ENCODE measurements around the gene CFTR. TPM values are rescaled to one million over a fixed set of nuclear protein-coding genes. Genes with fewer than 3 reads are reported as not detected.

CFTR gene
- total and polyA plus RNA-seq, 10 of the 15 experiments (the other 5 are each of a cell fraction or from before 2014, with no cell fraction given): 0.02 to 2.3 (median 0.21) TPM; not detected in 1

- Histone ChIP-seq H3K27ac (ENCODE audit: control insufficient read depth, insufficient read depth) (no peak overlapping the region), H4K20me1 (ENCODE audit: control insufficient read depth, insufficient read depth) (no peaks in the 10 kb centered on the region), H3K79me2 (ENCODE audit: control insufficient read depth, insufficient read depth, low read length) (no peaks in the 10 kb centered on the region), H3K4me2 (ENCODE audit: control insufficient read depth, insufficient read depth) (no peak overlapping the region), H3K9ac (ENCODE audit: control insufficient read depth, insufficient read depth, low read length) (no peak overlapping the region), H3K4me1 (ENCODE audit: control insufficient read depth, insufficient read depth, low read length) (no peaks in the 10 kb centered on the region), H3K9me3 (replicated peaks; ENCODE audit: control insufficient read depth, insufficient read depth, low read length) (peaks cover 2% of the 10 kb centered on the region; the same call in 2 of the 3 replicates), H3K4me3 (no peak overlapping the region), H3K27me3 (replicated peaks in 1 of 2; ENCODE audit: control insufficient read depth in 2 of 2, insufficient read depth in 2 of 2, low read length in 1 of 2) (no peaks in the 10 kb centered on the region), H2AFZ (ENCODE audit: control insufficient read depth, low read depth, low read length) (no peak overlapping the region), H3K36me3 (ENCODE audit: control insufficient read depth in 2 of 2, insufficient read depth in 2 of 2, low read length in 1 of 2) (no peaks in the 10 kb centered on the region)
- CTCF ChIA-PET: interaction anchor here (1.6 kb wide), 1 partner anchor 8 kb away, joined by 6 read pairs; no protein-coding TSS in a partner anchor
- 18% methylated on average over 5 of the region's 5 CpGs for WGBS (ENCODE audit: insufficient coverage, insufficient replicate concordance, low lambda C conversion rate, missing lambda C conversion rate)
- SMC1A ChIA-PET (ENCODE audit: uncharacterized antibody, unreplicated experiment): no interaction called here
- FAIRE-seq: no peak
- ATAC-seq: peak; percentile 81
- POLR2A ChIA-PET: no interaction called here
- TF ChIP-seq GABPA (IDR thresholded peaks at IDR 0.05; ENCODE audit: low read depth): no peak
- no peak for TF ChIP-seq KLF5 (IDR thresholded peaks at IDR 0.05; ENCODE audit: partially characterized antibody)
- TF ChIP-seq CREM (IDR thresholded peaks at IDR 0.05; ENCODE audit: low read depth): peak; percentile 37; the same call in 1 of the 2 replicates
- TF ChIP-seq RUNX3 (IDR thresholded peaks at IDR 0.05; ENCODE audit: low read length): 0 out of 2 replicates have a peak, but pooled peaks have one; percentile 12
- peak; percentile 88 for TF ChIP-seq NR2F1 (conservative IDR thresholded peaks at IDR 0.05)
- in situ Hi-C loops (cut with MboI) (no loop called here), intact Hi-C loops (cut with micrococcal nuclease; ENCODE audit: unreplicated experiment) (no loop called here)
- DNase-seq (ENCODE audit: low read depth, low spot score): no peak
- BruUV-seq (replicated peaks): no TSS peak
- RAD21 ChIA-PET (ENCODE audit: unreplicated experiment): no interaction called here
Observed at GRCh38 chr7:117648203-117648866, 168.5 kb downstream of the CFTR start.

- no peaks in the 10 kb centered on the region; the same call in 2 of the 3 replicates for H3K9me3 ChIP-seq (replicated peaks; ENCODE audit: control insufficient read depth, insufficient read depth, low read length)
- H3K27me3 ChIP-seq (replicated peaks in 1 of 2; ENCODE audit: control insufficient read depth in 2 of 2, insufficient read depth in 2 of 2, low read length in 1 of 2): no peaks in the 10 kb centered on the region
- CTCF ChIA-PET: no interaction called here
- no peak for TF ChIP-seq STAT1 (conservative IDR thresholded peaks at IDR 0.05)
- TF ChIP-seq CEBPB (IDR thresholded peaks at IDR 0.05; ENCODE audit: borderline replicate concordance in 1 of 2, low read depth in 2 of 2, low read length in 2 of 2): no peak
- no peak for TF ChIP-seq STAT3 (IDR thresholded peaks at IDR 0.05; ENCODE audit: low read depth, low read length)
- no peak for TF ChIP-seq CHD4 (IDR thresholded peaks at IDR 0.05)
- no peak for TF ChIP-seq ESRRA (IDR thresholded peaks at IDR 0.05; ENCODE audit: low read length)
- no peak for TF ChIP-seq NRF1 (conservative IDR thresholded peaks at IDR 0.05; ENCODE audit: low read depth, low read length)
- no peak for TF ChIP-seq JUND (IDR thresholded peaks at IDR 0.05; ENCODE audit: low read depth, low read length)
- TF ChIP-seq CEBPZ (IDR thresholded peaks at IDR 0.05; ENCODE audit: low read depth, low read length): no peak
- FAIRE-seq (no peak), DNase-seq (ENCODE audit: low read depth, low spot score) (no peak), ATAC-seq (no peak)
- SMC1A ChIA-PET (ENCODE audit: uncharacterized antibody, unreplicated experiment): no interaction called here
- RAD21 ChIA-PET (ENCODE audit: unreplicated experiment): no interaction called here
- in situ Hi-C loops (cut with MboI): no loop called here
- H3K4me2 ChIP-seq (ENCODE audit: control insufficient read depth, insufficient read depth): no peak overlapping the region
- no peaks in the 10 kb centered on the region for H4K20me1 ChIP-seq (ENCODE audit: control insufficient read depth, insufficient read depth)
- H3K36me3 ChIP-seq (ENCODE audit: control insufficient read depth in 2 of 2, insufficient read depth in 2 of 2, low read length in 1 of 2): no peaks in the 10 kb centered on the region
- H3K4me3 ChIP-seq: no peak overlapping the region
- no peaks in the 10 kb centered on the region for H3K79me2 ChIP-seq (ENCODE audit: control insufficient read depth, insufficient read depth, low read length)
- POLR2A ChIA-PET: no interaction called here
- WGBS (ENCODE audit: insufficient coverage, insufficient replicate concordance, low lambda C conversion rate, missing lambda C conversion rate): 57% methylated on average over 4 of the region's 4 CpGs
- H3K27ac ChIP-seq (ENCODE audit: control insufficient read depth, insufficient read depth): no peak overlapping the region
- H3K4me1 ChIP-seq (ENCODE audit: control insufficient read depth, insufficient read depth, low read length): no peaks in the 10 kb centered on the region
- intact Hi-C loops (cut with micrococcal nuclease; ENCODE audit: unreplicated experiment): no loop called here
- H3K9ac ChIP-seq (ENCODE audit: control insufficient read depth, insufficient read depth, low read length): no peak overlapping the region
- BruUV-seq (replicated peaks): no TSS peak
- H2AFZ ChIP-seq (ENCODE audit: control insufficient read depth, low read depth, low read length): no peak overlapping the region
Observed at GRCh38 chr7:117652943-117653680, 173.3 kb downstream of the CFTR start.

Measured in GM12878 (cell line).